HG03095 (cell line): Measurements from ENCODE around the gene OR11A1.

Source experiments
- ATAC-seq: cut with Tn5 transposase; IDR thresholded peaks from one replicate; pipeline ENCODE4 v1.9.1; 2021; ENCODE audit warnings: moderate library complexity; ENCODE audit not compliant: unreplicated experiment

Gene OR11A1, protein sequence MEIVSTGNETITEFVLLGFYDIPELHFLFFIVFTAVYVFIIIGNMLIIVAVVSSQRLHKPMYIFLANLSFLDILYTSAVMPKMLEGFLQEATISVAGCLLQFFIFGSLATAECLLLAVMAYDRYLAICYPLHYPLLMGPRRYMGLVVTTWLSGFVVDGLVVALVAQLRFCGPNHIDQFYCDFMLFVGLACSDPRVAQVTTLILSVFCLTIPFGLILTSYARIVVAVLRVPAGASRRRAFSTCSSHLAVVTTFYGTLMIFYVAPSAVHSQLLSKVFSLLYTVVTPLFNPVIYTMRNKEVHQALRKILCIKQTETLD

DNA sequence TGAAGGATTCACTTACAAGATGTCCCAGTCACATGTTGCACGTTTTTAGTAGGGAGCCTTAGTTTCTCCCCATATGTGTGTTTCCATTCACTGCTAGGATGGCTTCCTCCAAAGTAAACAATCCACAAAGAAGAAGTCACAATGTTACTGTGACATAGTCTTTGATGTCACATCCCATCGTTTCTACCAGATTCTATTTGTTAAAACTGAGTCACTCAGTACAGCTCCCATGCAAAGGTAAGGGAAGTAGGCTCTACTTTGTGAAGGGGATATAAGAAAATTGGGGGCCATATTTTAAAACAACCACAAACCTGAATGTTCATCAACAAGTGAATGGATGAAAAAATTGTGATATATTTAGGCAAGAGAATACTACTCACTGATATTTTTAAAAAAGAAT is at the start of gene OR11A1, which contains the start of gene OR2H1:
OR11A1 (minus strand) TSS at position 101 of the 400 bp plus-strand sequence. CDS start 29,430 bp downstream, outside the sequence.
OR2H1 (plus strand) TSS at position 185 of the 400 bp plus-strand sequence. CDS start 4,615 bp downstream, outside the sequence.
- no peak for ATAC-seq

DNA sequence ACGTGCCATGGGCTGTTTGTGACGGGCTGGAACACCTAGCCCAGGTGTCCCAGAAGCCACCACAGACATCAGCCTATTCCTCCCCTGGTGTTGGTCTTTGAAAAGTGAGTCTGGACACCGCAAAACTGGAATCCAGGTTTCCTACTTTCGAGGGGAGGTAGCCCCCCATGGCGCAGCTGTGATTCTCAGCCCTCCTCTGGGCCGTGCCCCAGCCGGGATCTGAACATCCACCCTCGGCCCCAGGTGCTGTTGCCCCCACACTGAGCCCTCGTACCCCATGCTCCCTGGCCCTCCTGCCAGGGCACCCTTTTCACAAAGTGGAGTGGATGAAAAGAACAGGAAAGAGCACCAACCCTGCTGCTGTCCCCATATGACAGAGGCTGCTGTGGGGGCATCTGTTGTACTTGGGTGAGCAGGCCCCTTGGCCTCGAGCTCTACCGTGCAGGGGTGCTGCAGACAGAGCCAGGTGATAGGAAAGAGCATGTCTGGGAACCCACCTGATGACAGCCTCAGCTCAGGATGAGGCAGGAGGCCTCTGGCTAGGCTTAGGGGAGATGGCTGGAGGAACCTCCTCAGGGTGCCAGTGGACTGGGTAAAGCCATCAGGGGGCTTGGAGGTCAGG is 49.7 kb upstream of the OR11A1 start:
- ATAC-seq = no peak

DNA sequence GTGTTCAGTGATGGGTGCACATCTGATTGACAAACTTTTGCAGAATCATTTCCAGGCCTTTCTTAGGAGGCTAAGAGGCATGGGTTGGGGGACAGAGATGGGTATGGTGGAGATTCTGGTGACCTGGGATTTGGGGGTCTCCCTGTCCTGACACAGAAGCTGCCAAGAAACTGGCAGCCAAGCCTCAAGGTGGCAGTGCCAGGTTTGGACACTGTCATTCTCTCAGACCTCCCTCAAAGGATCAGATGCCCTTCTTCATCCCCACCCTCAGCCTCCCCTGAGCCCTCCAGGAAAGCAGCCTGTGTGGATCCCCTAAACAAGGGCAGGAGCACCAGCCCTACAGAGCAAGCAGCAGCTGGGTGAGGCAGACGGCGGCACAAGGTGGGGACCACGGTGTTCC is 48.9 kb upstream of the OR11A1 start:
- ATAC-seq = no peak

DNA sequence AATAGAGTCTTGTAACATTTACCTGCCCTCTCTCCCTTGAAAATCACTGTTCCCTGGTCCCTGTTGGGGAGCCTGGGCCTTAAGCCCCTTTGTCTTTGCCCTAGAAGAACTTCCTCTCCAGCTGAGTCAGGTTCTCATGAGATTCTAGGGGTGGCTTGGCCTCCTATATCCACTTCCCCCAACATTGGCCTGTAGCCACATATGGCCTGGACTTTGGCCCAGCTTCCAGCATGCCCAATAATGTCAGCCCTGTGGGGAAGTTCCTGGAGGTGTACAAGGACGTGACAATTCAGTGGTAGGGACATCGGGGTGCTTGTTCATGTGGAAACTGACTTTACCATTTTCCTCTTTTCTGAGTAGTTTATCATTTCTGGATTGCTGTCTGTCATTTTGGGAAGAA is 48.1 kb upstream of the OR11A1 start:
- ATAC-seq = no peak

DNA sequence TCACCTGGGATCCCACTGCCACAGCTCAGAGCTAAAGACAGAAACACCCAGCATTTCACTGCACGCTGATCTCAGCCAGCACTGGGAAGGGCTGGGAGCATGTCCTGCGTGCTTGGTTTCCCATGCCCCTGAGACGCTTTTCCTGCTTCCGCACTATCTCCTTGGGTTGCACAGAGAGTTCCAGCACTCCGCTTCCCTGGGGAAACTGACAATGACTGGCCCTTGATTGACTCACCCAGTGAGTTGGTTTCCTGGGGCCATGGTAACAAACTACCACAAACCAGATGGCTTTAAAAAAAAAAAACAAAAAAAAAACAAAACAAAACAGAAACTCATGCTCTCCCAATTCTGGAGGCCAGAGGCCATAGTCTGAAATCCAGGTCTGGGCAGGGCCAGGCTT is 45.7 kb upstream of the OR11A1 start:
- ATAC-seq = no peak

DNA sequence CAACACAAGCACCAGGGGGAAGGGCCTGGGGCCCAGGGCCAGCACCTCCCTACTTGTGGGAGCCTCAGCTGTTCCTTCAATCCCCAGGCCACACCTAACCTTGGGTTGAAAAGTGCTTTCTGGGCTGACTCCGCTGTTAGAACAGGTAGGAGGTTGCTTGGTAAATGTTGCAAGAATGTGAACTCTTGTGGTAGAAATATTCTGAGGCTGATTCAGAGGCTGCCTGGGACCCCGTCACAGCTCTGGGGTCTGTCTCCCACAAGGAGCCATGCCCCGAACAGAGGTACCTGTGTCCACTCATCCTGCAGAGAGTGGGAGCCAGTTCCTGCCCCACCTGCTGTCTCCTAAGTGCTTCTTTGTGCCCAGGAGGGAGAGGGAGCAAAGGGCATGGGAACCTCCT is 45.3 kb upstream of the OR11A1 start:
- no peak for ATAC-seq

DNA sequence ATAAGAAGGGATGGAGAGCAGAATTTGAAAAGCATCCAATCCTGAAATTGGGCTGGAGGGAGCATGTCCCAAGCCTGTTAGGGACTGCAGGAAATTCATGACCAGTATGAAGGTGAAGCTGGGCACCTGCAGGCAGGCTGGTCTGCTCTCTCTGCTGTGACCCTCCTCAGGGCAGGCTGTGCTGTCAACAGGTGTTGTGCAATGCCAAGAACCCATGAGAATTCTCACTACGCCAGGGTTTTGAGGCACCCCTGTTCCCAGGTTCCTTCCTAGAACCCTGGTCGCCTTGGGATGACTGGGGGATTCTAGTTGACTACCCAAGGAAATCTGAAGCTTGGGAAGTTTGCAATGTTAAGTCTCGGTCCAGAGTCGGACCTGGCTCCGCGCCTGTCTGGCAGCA is 44.2 kb upstream of the OR11A1 start:
- ATAC-seq = no peak

DNA sequence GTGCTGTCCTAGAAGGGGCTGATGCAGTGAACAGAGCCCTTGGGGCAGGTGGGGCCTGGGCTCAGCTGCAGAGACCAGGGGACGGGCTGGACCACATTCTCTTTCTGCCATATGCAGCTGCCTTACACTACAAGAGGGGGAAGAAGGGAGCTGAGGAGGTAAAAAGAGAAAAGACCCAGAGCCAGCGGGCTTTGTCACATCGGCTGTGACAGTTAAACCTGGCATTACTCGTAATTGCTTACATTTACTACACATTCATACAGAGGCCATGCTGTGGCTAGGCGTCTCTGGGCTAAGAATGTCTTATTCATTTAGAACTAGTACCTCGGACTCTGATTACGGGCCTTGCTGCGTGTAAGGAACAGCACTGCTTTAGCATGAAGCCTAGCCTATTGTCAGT is 43.7 kb upstream of the OR11A1 start:
- ATAC-seq = no peak

DNA sequence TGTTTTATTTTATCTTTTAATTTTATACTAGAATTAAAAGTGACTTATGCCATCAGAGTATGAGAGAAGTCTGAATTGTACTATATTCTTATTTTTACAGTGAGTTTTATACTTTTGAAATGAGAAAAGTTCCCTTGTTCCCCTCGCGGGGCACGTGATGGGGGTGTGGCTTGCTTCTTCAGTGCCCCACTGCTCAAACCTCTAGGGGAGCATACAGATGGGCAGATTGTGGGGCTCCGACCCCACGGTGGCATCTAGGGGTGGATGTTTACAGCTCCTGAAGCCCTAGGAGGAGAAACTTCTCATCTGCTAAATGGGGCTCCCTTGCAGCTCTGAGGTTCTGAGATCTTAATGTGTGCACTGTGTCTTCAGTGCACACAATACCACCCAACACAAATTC is 42.8 kb upstream of the OR11A1 start:
- no peak for ATAC-seq

DNA sequence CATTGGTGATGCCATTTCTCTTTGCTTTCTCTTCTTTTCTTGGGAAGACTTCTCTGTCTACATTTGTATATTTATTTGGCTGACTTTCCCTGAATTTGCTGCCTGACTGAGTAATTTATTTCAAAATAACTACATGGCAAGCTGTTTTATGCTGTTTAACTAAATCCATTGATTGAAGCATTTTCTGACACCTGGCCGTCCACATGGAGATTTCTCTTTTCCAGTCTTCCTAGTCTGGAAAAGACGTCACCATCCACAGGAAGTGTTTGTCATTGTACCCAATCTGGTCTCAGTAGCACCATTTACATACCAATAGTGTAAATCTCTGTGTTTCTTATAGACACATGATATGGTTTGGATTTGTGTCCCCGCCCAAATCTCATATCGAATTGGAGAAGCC is 40.1 kb upstream of the OR11A1 start:
- no peak for ATAC-seq

DNA sequence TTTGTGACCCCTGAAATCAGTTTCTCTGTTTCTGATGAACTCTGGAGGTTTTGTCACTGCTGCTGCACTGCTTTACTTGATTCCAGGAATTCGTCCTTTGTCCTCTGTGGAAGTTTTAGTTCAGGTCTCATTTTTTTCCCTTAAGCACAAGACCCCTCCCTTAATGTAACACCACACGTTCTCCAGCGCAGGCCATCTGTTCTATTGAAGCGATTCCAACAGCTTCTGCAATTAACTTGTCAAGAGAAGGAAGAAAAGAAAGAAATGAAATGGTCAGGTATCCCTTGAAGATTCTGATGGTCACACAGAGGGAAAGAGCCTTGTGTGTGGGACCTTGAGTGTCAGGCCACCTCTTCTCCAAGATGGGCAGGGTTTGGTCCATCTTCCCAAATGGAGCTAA is 38.7 kb upstream of the OR11A1 start:
- ATAC-seq = no peak

DNA sequence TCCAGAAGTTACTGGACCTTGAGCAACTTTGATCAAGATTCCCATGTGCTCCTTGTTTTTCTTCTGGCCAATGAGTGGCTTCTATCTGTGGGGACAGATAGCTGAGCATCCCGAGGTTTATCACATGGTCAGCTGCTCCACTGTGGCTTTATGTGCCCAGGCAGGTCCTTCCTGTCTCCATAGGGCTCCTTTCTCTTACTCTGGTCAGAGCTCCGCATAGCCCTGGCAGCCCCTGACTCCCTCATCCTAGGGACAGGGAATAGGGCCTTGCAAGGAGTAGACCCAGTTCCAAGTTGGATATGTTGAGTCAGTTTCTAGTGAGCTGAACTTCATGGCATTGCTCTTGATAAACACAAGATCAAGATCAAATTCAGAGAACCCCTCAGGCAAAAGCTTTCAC is 37.3 kb upstream of the OR11A1 start:
- no peak for ATAC-seq

DNA sequence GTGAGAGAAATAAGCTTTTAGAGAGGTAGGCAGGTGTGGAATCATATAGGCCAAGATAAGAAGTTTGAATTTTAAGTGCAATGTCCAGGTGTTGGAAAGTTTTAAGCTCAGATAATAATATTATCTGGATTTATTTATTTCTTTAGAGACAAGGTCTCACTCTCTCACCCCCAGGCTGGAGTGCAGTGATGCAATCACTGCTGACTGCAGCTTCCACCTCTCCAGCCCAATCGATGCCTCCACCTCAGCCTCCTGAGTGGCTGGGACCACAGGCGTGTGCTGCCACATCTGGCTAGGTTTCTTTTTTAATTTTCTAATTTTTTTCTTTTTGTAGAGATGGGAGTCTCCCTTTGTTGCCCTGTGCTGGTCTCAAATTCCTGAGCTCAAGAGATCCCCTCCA is 36.4 kb upstream of the OR11A1 start:
- no peak for ATAC-seq

DNA sequence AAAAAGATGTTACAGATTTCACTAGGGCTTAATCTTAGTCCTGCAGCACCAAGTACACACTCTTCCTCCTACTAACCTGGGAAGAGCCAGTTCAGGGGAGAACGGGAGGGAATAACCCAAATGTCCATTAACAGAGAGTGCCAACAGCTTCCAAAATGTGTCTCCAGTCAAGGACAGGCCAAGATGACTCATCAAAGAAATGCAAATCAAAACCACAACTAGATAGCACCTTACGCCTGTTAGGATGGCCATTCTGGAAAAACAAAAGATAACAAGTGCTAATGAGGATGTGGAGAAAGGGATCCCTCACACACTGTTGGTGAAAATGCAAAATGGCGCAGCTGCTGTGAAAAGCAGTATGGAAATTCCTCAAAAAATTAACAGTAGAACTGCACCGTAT is 34.7 kb upstream of the OR11A1 start:
- ATAC-seq = no peak

DNA sequence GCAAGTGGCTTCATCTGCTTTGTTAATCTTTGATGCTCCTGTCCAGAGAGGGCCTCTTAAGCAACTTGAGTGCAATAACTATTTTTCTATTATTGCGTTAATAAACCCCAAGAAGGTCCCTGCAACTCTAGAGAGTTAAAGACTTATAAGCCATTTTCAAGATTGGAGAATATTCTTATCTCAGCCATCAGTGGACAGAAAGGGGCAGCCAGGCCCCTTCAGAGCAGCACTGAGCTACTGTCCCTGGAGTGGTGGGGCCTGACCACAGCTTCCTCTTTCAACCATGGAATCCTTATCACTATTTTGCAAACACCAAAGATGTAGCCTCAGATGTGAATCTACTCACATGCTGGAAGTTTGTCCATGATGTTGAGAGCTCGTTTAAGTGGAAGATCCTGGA is 33.7 kb upstream of the OR11A1 start:
- ATAC-seq = no peak

DNA sequence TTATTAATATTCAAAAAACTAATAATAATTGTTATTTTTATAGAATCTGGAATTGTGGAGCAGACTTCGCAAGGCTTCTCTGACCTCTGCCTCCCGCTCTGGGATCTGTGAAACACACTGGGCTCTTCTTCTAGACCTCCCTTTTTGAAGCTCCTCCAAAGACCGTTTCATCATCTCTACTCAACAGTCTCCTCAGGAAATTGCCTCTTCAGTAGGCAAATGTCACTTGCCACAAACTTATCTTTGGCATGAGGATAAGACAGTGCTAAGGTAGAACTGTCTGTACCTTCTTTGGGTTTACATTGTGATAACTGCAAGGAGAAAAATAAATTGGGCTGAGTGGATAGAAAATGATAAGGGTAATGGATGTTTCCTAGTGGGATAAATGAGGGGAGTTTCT is 33.2 kb upstream of the OR11A1 start:
- no peak for ATAC-seq

DNA sequence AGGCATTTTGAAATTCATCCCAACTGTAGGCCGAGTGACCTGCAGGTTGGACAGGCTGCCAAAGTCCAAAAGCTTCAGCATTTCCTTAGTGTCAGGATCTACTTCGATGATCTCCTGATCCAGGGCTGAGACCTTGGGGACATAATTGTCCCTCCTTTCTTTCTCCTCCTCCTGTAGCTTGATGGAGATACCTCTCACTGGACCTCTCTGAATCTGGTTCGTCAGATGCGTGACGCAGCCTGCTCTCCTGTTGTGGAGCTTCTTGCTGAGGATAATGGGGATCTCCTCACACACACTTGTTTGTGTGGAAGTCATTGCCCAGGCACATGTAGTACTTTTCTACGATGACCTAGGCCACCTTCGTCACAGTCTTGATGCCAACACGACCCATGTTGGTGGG is 32.4 kb upstream of the OR11A1 start:
- ATAC-seq = no peak

DNA sequence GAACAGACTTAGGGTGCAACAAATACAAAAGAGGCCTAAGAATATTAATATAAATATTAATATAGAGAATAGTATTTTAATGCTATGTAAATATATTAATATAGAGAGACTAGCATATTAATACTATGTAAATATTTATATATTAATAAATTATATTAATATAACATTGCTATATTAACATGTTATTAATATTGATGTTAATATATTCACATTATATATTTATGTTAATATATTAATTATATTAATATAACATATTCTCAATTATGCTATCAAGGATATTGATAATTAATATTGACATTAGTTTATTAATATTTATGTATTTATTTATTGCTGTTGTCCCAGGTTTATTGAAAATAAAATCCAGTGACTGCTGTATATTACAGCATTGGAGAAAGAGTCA is 32.0 kb upstream of the OR11A1 start:
- ATAC-seq = no peak

DNA sequence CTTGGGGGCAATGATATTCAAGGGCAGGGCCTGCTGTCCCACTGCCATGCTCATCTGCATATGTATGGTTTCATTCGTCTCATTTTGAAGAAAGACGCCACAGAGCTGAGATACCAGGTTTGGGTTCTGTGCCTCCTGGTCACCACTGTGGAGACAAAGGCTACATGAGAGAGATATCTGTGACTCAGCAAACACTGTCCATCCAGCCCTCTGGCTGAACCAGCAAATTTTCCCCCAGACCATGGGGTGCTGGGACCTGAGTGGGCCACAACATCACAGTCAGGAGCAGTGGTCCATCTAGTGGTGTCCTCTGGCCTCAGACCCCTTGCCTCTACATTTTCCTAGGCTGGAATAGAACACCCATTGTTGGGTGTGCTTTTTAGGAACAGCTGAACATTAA is 30.8 kb upstream of the OR11A1 start, which contains the start of gene MAS1L:
MAS1L (minus strand) TSS at position 297 of the 400 bp plus-strand sequence; CDS start at position 243, 54 bp downstream.
- ATAC-seq = no peak

DNA sequence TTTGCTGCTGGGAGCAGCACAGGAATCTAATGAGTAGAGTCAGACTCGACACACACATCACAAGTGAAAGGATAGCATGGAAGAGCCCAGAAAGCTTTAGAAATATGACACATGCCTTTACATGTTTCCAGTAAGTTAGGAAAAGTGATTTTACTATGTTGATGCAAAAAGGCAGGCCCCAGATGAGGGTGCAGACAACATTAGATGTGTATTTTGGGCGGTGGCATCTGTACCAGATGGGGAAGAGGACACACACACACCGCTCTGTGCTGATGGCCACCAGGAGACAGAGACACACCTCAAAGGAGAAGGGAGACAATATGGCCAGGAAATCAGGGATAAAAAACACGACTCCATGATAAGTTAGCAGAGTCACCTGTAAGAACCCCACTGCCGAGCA is 30.3 kb upstream of the OR11A1 start:
- no peak for ATAC-seq

DNA sequence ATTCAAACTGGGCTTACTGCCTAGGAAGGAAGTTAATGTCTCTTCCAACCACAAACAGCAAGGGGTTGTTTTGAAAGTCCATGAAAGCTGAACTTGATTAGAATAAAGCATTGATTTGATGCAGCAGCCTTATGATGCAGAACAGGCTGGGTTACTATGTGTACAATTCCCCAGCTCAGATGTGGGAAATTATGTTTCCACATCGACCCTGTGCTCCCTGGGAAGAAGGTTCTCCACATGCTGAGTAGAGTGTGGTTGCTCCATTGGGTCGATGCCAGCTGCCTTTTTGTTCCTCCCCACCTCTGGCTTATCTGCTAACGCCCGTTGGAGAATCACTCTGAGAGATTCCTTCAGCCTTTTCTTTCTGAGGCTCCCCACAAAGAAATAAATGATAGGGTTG is 29.7 kb upstream of the OR11A1 start:
- no peak for ATAC-seq

DNA sequence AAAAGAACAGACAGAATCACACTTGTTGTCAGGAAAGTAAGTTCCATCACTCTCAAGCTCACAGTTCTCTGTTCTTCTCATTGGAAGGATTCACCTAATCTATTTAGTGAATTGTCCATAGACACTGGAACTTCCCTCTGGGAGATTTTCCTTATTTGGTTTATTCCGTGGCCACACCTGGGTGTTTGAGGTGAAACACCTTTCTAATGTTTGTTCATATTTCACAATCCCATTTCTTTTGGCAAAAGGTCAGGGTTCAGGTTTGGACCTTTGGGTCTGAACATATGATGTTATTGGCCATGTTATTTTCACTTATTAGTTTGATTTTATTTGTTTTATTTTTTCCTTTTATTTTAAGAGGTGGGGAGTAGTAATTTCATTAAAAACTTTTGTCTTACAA is 26.9 kb upstream of the OR11A1 start:
- ATAC-seq = no peak

DNA sequence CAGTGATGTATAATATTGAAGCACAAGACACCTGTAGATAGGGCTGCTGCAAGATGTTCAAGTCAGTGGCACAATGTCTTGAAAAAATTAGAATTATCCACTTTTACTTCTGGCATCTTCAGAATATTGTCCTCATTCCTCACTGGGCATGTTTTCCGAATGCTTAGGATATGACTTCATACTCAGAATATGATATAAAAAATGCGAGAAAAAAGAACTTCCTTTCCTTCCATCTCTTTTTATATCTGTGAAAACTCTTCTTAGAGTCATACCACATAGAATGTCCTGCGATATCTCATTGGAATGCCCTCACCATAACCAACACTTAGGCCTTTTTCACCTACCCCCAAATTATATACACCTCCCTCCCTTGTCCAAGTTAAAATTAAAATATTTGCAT is 26.3 kb upstream of the OR11A1 start:
- ATAC-seq = no peak
